Loucy (cell line): Measurements from ENCODE around the gene IP6K3.

Experiments
- H2AFZ ChIP-seq: fragments of 200-600 bp; sonication (generic); 2 replicates; pipeline ENCODE4 v1.6.0; 2016; ENCODE audit warnings: antibody characterized with exemption, mild to moderate bottlenecking, low read length, moderate library complexity
- H3F3A ChIP-seq: fragments of 200-600 bp; 2 replicates; pipeline ENCODE4 v1.6.0; 2016; ENCODE audit warnings: antibody characterized with exemption, low read depth, mild to moderate bottlenecking
- H3K27me3 ChIP-seq: fragments of 200-600 bp; sonication (generic); 2 replicates; pipeline ENCODE4 v1.6.1; 2014; ENCODE audit warnings: low read length, mild to moderate bottlenecking; ENCODE audit not compliant: insufficient read depth, poor library complexity, severe bottlenecking
- H3K36me3 ChIP-seq: fragments of 200-600 bp; sonication (generic); 2 replicates; pipeline ENCODE4 v1.6.1; 2016; ENCODE audit warnings: low read length; ENCODE audit not compliant: insufficient read depth
- H3K4me1 ChIP-seq: fragments of 200-600 bp; sonication (generic); 2 replicates; pipeline ENCODE4 v1.5.1; 2014; ENCODE audit warnings: low read length, mild to moderate bottlenecking; ENCODE audit not compliant: insufficient read depth, poor library complexity, severe bottlenecking
- H3K4me2 ChIP-seq: fragments of 200-600 bp; sonication (generic); 2 replicates; pipeline ENCODE4 v1.6.0; 2014; ENCODE audit warnings: antibody characterized with exemption, low read length, low read depth, mild to moderate bottlenecking; ENCODE audit not compliant: poor library complexity, severe bottlenecking
- H3K4me3 ChIP-seq: fragments of 200-600 bp; sonication (generic); 2 replicates; pipeline ENCODE4 v1.5.1; 2014; ENCODE audit warnings: low read length, mild to moderate bottlenecking, mixed read lengths; ENCODE audit not compliant: poor library complexity, severe bottlenecking
- H3K79me2 ChIP-seq: fragments of 200-600 bp; sonication (generic); 2 replicates; pipeline ENCODE4 v1.6.1; 2014; ENCODE audit warnings: low read length; ENCODE audit not compliant: insufficient read depth
- H3K9ac ChIP-seq: fragments of 200-600 bp; sonication (generic); 2 replicates; pipeline ENCODE4 v1.6.0; 2014; ENCODE audit warnings: mild to moderate bottlenecking, low read depth, low read length, moderate library complexity; ENCODE audit not compliant: poor library complexity, severe bottlenecking
- H3K9me2 ChIP-seq: fragments of 200-600 bp; sonication (generic); replicated peaks from 2 replicates; pipeline ENCODE4 v1.6.1; 2016; ENCODE audit warnings: low read depth, low read length, mixed read lengths
- H3K9me3 ChIP-seq: fragments of 200-600 bp; sonication (generic); 2 replicates; pipeline ENCODE4 v1.6.1; 2014; ENCODE audit warnings: mild to moderate bottlenecking, antibody characterized with exemption, low read length, low read depth; ENCODE audit not compliant: insufficient read depth
- H4K20me1 ChIP-seq: fragments of 200-600 bp; sonication (generic); 2 replicates; pipeline ENCODE4 v1.6.0; 2014; ENCODE audit warnings: antibody characterized with exemption, low read length, mild to moderate bottlenecking; ENCODE audit not compliant: insufficient read depth, poor library complexity, severe bottlenecking
- CTCF ChIP-seq: fragments of 200-600 bp; sonication (generic); conservative IDR thresholded peaks from 2 replicates; pipeline ENCODE4 v1.5.1; 2014; ENCODE audit warnings: mild to moderate bottlenecking, antibody characterized with exemption, low read length
- EZH2phosphoT487 ChIP-seq: fragments of 200-600 bp; IDR thresholded peaks from 2 replicates; pipeline ENCODE4 v1.6.1; 2018; ENCODE audit warnings: antibody characterized with exemption, mild to moderate bottlenecking, moderate library complexity, borderline replicate concordance

Gene IP6K3

GRCh38 chr6:33721508-33721907 is 25.2 kb downstream of the IP6K3 start:
- H3F3A ChIP-seq, result no peaks in the 10 kb centered on the region
- no peaks in the 10 kb centered on the region for H3K9me2 ChIP-seq
- no peak overlapping the region for H3K9ac ChIP-seq
- H3K4me3 ChIP-seq, result no peak overlapping the region
- no peaks in the 10 kb centered on the region for H3K9me3 ChIP-seq
- H4K20me1 ChIP-seq, result no peaks in the 10 kb centered on the region
- H3K36me3 ChIP-seq, result no peaks in the 10 kb centered on the region
- no peak overlapping the region for H2AFZ ChIP-seq
- H3K79me2 ChIP-seq, result no peaks in the 10 kb centered on the region
- TF ChIP-seq CTCF (no peak), EZH2phosphoT487 (no peak)
- peaks cover 4% of the 10 kb centered on the region for H3K4me1 ChIP-seq
- no peak overlapping the region for H3K4me2 ChIP-seq
- H3K27me3 ChIP-seq, result no peaks in the 10 kb centered on the region

DNA sequence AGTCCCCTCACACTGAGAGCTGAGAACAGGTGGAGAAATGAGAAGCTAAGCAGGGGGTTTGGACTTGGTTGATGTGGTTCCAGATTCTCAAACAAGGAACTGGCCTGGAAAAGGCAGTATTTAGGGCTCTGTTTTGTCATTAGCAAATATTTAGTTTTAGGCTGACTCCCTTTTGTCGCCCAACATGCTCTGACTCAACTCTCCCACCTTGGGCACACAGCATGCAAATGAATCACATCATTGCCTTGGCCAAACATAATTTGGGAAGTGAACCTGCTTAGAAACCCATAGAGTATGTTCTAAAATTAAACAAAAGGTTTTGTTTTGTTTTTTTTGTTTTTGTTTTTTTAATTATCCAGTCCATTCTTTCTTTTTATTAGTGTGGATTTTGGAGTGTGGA is 25.7 kb downstream of the IP6K3 start:
- H3K9me3 ChIP-seq, result no peaks in the 10 kb centered on the region
- H3K36me3 ChIP-seq, result no peaks in the 10 kb centered on the region
- H3K4me3 ChIP-seq, result no peak overlapping the region
- TF ChIP-seq CTCF (no peak), EZH2phosphoT487 (no peak)
- no peak overlapping the region for H2AFZ ChIP-seq
- H3K27me3 ChIP-seq, result no peaks in the 10 kb centered on the region
- H3F3A ChIP-seq, result no peaks in the 10 kb centered on the region
- no peaks in the 10 kb centered on the region for H4K20me1 ChIP-seq
- no peak overlapping the region for H3K4me2 ChIP-seq
- no peaks in the 10 kb centered on the region for H3K79me2 ChIP-seq
- no peaks in the 10 kb centered on the region for H3K9me2 ChIP-seq
- H3K9ac ChIP-seq, result no peak overlapping the region
- peaks cover 4% of the 10 kb centered on the region for H3K4me1 ChIP-seq

DNA sequence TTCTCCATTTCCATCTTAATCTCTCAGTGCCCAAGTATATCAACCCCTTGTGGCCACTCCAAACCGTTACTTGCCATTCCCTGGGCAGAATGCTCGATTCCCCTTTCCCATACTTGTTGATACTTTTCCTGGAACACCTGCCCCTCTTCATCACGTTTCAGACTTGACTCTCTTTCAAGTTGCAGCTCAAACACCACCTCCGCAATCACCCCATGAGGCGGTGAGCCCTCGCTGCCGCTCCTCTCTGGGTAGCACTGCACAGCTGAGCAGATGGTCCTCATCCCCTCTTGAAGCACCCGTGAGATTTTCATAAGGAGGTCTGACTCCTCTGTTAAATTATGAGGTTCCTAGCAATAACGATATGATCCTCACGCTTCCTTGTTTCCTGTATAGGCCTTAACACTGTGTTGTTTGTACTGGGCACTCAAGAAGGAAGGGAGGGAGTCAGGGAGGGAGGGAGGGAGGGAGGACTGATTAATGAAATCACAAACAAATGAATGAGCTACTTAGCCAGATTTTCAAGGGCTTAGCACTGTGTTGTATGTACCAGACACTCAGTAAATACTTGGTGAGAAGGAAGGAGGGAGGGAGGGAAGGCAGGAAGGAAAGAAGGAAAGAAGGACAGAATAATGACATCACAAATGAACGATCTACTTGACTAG is 27.2 kb downstream of the IP6K3 start:
- Histone ChIP-seq H3K4me2 (no peak overlapping the region), H3K4me1 (peaks cover 2% of the 10 kb centered on the region), H3K9ac (no peak overlapping the region), H3F3A (no peaks in the 10 kb centered on the region), H4K20me1 (no peaks in the 10 kb centered on the region), H3K9me2 (no peaks in the 10 kb centered on the region), H3K36me3 (no peaks in the 10 kb centered on the region), H3K79me2 (no peaks in the 10 kb centered on the region), H2AFZ (no peak overlapping the region), H3K9me3 (no peaks in the 10 kb centered on the region), H3K4me3 (no peak overlapping the region), H3K27me3 (no peaks in the 10 kb centered on the region)
- no peak for TF ChIP-seq EZH2phosphoT487
- TF ChIP-seq CTCF, result no peak
